Transverse colon (tissue), 4 donors: Measurements from ENCODE around the gene PPP4R4.

ENCODE experiments used
- CTCF ChIP-seq, 5 experiments: fragments of 200-600 bp in 3 of 5; fragments of 450-650 bp in 2 of 5; sonication (generic) in 3 of 5; IDR thresholded peaks; 1 replicate in 2 of 5; 2 replicates in 3 of 5; pipeline ENCODE4 v1.5.1; 2016 to 2017; ENCODE audit warnings: antibody characterized with exemption in 5 of 5, inconsistent platforms in 3 of 5, mild to moderate bottlenecking in 2 of 5, moderate library complexity in 1 of 5
- EP300 ChIP-seq: sonication (generic); formaldehyde crosslinking; IDR thresholded peaks from one replicate; pipeline ENCODE4 v1.6.1; 2017; ENCODE audit warnings: antibody characterized with exemption, low read depth
- POLR2A ChIP-seq: fragments of 450-650 bp; IDR thresholded peaks from one replicate; pipeline ENCODE4 v1.6.1; 2016; ENCODE audit warnings: antibody characterized with exemption, mild to moderate bottlenecking, moderate library complexity
- POLR2AphosphoS5 ChIP-seq, 3 donors: sonication (generic); formaldehyde crosslinking; IDR thresholded peaks; one replicate each; pipeline ENCODE4 v1.6.1; 2016; ENCODE audit warnings: antibody characterized with exemption in 3 of 3

GRCh38 chr14:94175011-94175745, 1.1 kb downstream of the PPP4R4 start:
- TF ChIP-seq POLR2A (no peak), EP300 (no peak), CTCF (IDR thresholded peaks at IDR 0.05) (no peak), POLR2AphosphoS5 (IDR thresholded peaks at IDR 0.05) (no peak)
